K562 (cell line): ENCODE data around the gene LIX1L. TPM values are rescaled to one million over a fixed set of nuclear protein-coding genes. Genes with fewer than 3 reads are reported as not detected.
A peak's percentile ranks its signal among the peaks of the same experiment; 100 is the strongest.

Experiments used
- FOXA3 ChIP-seq, 2 experiments: fragments of 450-650 bp in 1 of 2; sonication (generic) in 1 of 2; formaldehyde crosslinking; IDR thresholded peaks in 1 of 2; conservative IDR thresholded peaks in 1 of 2; 2 replicates each; pipeline versions ENCODE4 v1.4.0 to v1.8.0; 2020 to 2022; ENCODE audit warnings: mild to moderate bottlenecking in 2 of 2, missing genetic modification reagents in 1 of 2
- GATA2 ChIP-seq: sonication (generic); formaldehyde crosslinking; IDR thresholded peaks from 2 replicates; pipeline ENCODE4 v1.4.0; 2020; ENCODE audit warnings: mild to moderate bottlenecking, missing genetic modification reagents
- HEY1 ChIP-seq: fragments of 250-450 bp; sonication (Bioruptor Pico); IDR thresholded peaks from 2 replicates; pipeline ENCODE4 v1.5.0; 2020; ENCODE audit warnings: mild to moderate bottlenecking, moderate library complexity, borderline replicate concordance
- IFI16 ChIP-seq: fragments of 250-450 bp; sonication (Bioruptor Pico); IDR thresholded peaks from 2 replicates; pipeline ENCODE4 v2.1.2; 2022; ENCODE audit warnings: mild to moderate bottlenecking, inconsistent platforms
- PHB2 ChIP-seq: fragments of 450-650 bp; IDR thresholded peaks from 2 replicates; pipeline ENCODE4 v1.6.1; 2017; ENCODE audit warnings: low read depth
- PHF8 ChIP-seq: fragments of 200-600 bp; sonication (generic); IDR thresholded peaks from 2 replicates; pipeline ENCODE4 v1.6.1; 2012; ENCODE audit warnings: mixed run types, mild to moderate bottlenecking, inconsistent platforms, low read length, moderate library complexity, borderline replicate concordance
- POLR3A ChIP-seq: IDR thresholded peaks from 2 replicates; pipeline ENCODE4 v1.6.1; 2011; ENCODE audit warnings: borderline replicate concordance, mild to moderate bottlenecking, moderate library complexity; ENCODE audit not compliant: insufficient read length, insufficient read depth; ENCODE audit errors: extremely low read depth
- TOE1 ChIP-seq, 2 experiments: fragments of 450-650 bp in 1 of 2; sonication (generic) in 1 of 2; formaldehyde crosslinking in 1 of 2; IDR thresholded peaks; 2 replicates each; pipeline versions ENCODE4 v1.7.1 to v1.8.0; 2016 to 2022; ENCODE audit warnings: borderline replicate concordance in 2 of 2, mild to moderate bottlenecking in 2 of 2, antibody characterized with exemption in 1 of 2, inconsistent platforms in 1 of 2, low read depth in 1 of 2, missing genetic modification reagents in 1 of 2, moderate library complexity in 1 of 2
- ZC3H4 ChIP-seq: sonication (generic); formaldehyde crosslinking; IDR thresholded peaks from 2 replicates; pipeline ENCODE4 v1.9.0; 2021; ENCODE audit warnings: missing genetic modification reagents, borderline replicate concordance
- ZNF324 ChIP-seq: fragments of 250-450 bp; sonication (Bioruptor Pico); IDR thresholded peaks from 2 replicates; pipeline ENCODE4 v1.4.0; 2020; ENCODE audit warnings: mild to moderate bottlenecking
- ZNF586 ChIP-seq: fragments of 450-650 bp; formaldehyde crosslinking; conservative IDR thresholded peaks from 2 replicates; pipeline ENCODE4 v1.4.0; 2020; ENCODE audit warnings: mild to moderate bottlenecking, moderate library complexity
- polyA plus RNA-seq, 8 experiments: library from polyadenylated mRNA; depleted of rRNA in 4 of 8; stranded (reverse) in 5 of 8; unstranded in 3 of 8; fragments of >200 nt; fragmentation: Nextera tagmentation in 2 of 8; fragmentation: Illumina TruSeq in 1 of 8; extraction: Ambion mirVana in 2 of 8; extraction: Trizol in 1 of 8; gene quantifications; 2 replicates each; pipeline versions ENCODE4 v1.2.1 to v1.2.3, GENCODE V29; 2011 to 2014; ENCODE audit warnings: inconsistent platforms in 1 of 8, missing spikeins in 1 of 8
- total RNA-seq, 7 experiments: library from RNA; depleted of rRNA in 6 of 7; stranded (reverse); fragments of >200 nt in 6 of 7; fragmentation: Illumina TruSeq in 2 of 7; extraction: Trizol in 2 of 7; gene quantifications; 2 replicates each; pipeline versions ENCODE4 v1.2.1 to v1.2.3, GENCODE V29; 2011 to 2021; ENCODE audit warnings: low replicate concordance in 1 of 7
- TF ChIP-seq, protein P1 (sequence below): fragments of 450-650 bp; IDR thresholded peaks from 2 replicates; pipeline ENCODE4 v1.6.1; 2014; ENCODE audit warnings: low read depth, mild to moderate bottlenecking, moderate library complexity, borderline replicate concordance
- TF ChIP-seq, protein P2 (sequence below): fragments of 250-450 bp; sonication (Bioruptor Pico); IDR thresholded peaks from 2 replicates; pipeline ENCODE4 v1.4.0; 2020; ENCODE audit warnings: mild to moderate bottlenecking
- TF ChIP-seq, protein P3 (sequence below): IDR thresholded peaks from 3 replicates; pipeline ENCODE4 v1.6.1; 2011; ENCODE audit warnings: borderline replicate concordance, mild to moderate bottlenecking, moderate library complexity; ENCODE audit not compliant: insufficient read length; ENCODE audit errors: extremely low read depth
- TF ChIP-seq, protein P4 (sequence below): fragments of 250-450 bp; sonication (Bioruptor Pico); IDR thresholded peaks from 2 replicates; pipeline ENCODE4 v1.8.0; 2022; ENCODE audit warnings: inconsistent platforms, mild to moderate bottlenecking, moderate library complexity, borderline replicate concordance
- TF ChIP-seq, protein P5 (sequence below): IDR thresholded peaks from 2 replicates; pipeline ENCODE4 v1.6.1; 2016; ENCODE audit warnings: missing genetic modification characterization, missing compliant biosample characterization

The LIX1L gene
- total and polyA plus RNA-seq, 9 of the 15 experiments (the other 6 are each of a cell fraction or from before 2014, with no cell fraction given): 4.6 to 26.5 (median 12.5) TPM

DNA sequence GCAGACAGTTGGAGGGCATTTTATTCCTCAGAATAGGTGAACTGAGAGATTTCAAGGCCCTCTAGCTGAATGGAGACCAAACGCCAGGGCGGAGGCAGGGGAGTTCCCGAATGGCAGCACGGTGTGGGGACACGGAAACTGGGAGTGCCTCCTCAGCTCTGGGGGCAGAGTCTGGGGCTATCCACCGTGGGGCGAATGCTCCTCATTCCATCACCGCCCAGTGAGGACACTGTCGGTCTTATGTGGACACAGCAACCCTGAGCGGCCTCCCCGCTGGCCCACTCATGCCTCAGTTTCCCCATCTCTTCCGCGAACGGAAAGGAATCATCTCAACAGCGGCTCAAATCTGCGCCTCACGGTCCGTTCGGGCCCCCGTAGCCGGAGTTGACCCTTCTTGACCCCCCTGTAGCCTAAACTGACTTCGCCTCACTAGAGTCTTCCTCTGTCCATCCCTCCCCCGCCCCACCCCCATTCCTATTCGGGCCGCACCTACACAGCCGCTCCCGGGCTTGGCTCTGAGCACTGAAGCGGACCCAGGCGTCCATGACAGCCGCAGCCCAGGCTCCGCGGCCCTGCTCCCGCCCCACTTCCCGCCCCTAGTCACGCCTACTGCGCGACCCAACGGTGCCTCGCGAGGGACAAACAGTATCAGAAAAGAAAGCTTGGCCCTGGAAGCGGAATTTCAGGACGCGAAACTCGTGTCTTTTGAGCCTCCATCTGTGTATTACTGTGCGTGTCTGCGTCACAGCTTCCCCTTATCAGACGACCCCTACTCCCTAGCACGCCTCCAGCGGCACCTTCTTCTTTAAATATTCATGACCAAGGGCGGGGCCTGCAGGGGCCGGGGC is 39.4 kb downstream of the LIX1L start, which contains the start of gene PEX11B (continued):
- TF ChIP-seq TOE1 (IDR thresholded peaks at IDR 0.05; ENCODE audit: borderline replicate concordance) (peak; percentile 92), TOE1 (CRISPR knock-in tag; IDR thresholded peaks at IDR 0.05; ENCODE audit: borderline replicate concordance, low read depth) (no peak), ZC3H4 (CRISPR knock-in tag) (no peak), GATA2 (no peak), PHB2 (no peak), POLR3A (no peak), PHF8 (peak; percentile 74; the same call in 1 of the 2 replicates), IFI16 (no peak), ZNF324 (no peak), HEY1 (no peak), ZNF586 (CRISPR knock-in tag) (no peak), FOXA3 (CRISPR knock-in tag; conservative IDR thresholded peaks at IDR 0.05 in 1 of 2, IDR thresholded peaks at IDR 0.05 in 1 of 2) (peak in 1 of 2 experiments; percentile 75; a peak in 1 of 4 replicates)
- TF ChIP-seq, protein P1, sequence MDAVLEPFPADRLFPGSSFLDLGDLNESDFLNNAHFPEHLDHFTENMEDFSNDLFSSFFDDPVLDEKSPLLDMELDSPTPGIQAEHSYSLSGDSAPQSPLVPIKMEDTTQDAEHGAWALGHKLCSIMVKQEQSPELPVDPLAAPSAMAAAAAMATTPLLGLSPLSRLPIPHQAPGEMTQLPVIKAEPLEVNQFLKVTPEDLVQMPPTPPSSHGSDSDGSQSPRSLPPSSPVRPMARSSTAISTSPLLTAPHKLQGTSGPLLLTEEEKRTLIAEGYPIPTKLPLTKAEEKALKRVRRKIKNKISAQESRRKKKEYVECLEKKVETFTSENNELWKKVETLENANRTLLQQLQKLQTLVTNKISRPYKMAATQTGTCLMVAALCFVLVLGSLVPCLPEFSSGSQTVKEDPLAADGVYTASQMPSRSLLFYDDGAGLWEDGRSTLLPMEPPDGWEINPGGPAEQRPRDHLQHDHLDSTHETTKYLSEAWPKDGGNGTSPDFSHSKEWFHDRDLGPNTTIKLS: no peak
- TF ChIP-seq, protein P2, sequence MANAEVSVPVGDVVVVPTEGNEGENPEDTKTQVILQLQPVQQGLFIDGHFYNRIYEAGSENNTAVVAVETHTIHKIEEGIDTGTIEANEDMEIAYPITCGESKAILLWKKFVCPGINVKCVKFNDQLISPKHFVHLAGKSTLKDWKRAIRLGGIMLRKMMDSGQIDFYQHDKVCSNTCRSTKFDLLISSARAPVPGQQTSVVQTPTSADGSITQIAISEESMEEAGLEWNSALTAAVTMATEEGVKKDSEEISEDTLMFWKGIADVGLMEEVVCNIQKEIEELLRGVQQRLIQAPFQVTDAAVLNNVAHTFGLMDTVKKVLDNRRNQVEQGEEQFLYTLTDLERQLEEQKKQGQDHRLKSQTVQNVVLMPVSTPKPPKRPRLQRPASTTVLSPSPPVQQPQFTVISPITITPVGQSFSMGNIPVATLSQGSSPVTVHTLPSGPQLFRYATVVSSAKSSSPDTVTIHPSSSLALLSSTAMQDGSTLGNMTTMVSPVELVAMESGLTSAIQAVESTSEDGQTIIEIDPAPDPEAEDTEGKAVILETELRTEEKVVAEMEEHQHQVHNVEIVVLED (CRISPR knock-in tag): peak; percentile 44
- TF ChIP-seq, protein P3, sequence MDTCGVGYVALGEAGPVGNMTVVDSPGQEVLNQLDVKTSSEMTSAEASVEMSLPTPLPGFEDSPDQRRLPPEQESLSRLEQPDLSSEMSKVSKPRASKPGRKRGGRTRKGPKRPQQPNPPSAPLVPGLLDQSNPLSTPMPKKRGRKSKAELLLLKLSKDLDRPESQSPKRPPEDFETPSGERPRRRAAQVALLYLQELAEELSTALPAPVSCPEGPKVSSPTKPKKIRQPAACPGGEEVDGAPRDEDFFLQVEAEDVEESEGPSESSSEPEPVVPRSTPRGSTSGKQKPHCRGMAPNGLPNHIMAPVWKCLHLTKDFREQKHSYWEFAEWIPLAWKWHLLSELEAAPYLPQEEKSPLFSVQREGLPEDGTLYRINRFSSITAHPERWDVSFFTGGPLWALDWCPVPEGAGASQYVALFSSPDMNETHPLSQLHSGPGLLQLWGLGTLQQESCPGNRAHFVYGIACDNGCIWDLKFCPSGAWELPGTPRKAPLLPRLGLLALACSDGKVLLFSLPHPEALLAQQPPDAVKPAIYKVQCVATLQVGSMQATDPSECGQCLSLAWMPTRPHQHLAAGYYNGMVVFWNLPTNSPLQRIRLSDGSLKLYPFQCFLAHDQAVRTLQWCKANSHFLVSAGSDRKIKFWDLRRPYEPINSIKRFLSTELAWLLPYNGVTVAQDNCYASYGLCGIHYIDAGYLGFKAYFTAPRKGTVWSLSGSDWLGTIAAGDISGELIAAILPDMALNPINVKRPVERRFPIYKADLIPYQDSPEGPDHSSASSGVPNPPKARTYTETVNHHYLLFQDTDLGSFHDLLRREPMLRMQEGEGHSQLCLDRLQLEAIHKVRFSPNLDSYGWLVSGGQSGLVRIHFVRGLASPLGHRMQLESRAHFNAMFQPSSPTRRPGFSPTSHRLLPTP: no peak
- TF ChIP-seq, protein P4, sequence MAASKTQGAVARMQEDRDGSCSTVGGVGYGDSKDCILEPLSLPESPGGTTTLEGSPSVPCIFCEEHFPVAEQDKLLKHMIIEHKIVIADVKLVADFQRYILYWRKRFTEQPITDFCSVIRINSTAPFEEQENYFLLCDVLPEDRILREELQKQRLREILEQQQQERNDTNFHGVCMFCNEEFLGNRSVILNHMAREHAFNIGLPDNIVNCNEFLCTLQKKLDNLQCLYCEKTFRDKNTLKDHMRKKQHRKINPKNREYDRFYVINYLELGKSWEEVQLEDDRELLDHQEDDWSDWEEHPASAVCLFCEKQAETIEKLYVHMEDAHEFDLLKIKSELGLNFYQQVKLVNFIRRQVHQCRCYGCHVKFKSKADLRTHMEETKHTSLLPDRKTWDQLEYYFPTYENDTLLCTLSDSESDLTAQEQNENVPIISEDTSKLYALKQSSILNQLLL: no peak
- TF ChIP-seq, protein P5, sequence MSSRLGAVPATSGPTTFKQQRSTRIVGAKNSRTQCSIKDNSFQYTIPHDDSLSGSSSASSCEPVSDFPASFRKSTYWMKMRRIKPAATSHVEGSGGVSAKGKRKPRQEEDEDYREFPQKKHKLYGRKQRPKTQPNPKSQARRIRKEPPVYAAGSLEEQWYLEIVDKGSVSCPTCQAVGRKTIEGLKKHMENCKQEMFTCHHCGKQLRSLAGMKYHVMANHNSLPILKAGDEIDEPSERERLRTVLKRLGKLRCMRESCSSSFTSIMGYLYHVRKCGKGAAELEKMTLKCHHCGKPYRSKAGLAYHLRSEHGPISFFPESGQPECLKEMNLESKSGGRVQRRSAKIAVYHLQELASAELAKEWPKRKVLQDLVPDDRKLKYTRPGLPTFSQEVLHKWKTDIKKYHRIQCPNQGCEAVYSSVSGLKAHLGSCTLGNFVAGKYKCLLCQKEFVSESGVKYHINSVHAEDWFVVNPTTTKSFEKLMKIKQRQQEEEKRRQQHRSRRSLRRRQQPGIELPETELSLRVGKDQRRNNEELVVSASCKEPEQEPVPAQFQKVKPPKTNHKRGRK (tag): no peak
